Neural cell (in vitro differentiated cells): ENCODE measurements around the gene ZSCAN31.

Experiments
- CTCF ChIP-seq: fragments of 450-650 bp; IDR thresholded peaks from 2 replicates; pipeline ENCODE4 v1.5.1; 2014; ENCODE audit warnings: antibody characterized with exemption, mild to moderate bottlenecking, moderate library complexity; ENCODE audit not compliant: poor library complexity, severe bottlenecking
- POLR2AphosphoS5 ChIP-seq: IDR thresholded peaks from 2 replicates; pipeline ENCODE4 v1.6.1; 2012

- TF ChIP-seq CTCF, result no peak
- no peak for TF ChIP-seq POLR2AphosphoS5
These were observed 42.7 kb upstream of the ZSCAN31 start for GRCh38 chr6:28378644-28379043.
